HG03469 (cell line): ENCODE measurements around the gene CLBA1.

Source experiments
- ATAC-seq: cut with Tn5 transposase; IDR thresholded peaks from one replicate; pipeline ENCODE4 v1.9.1; 2021; ENCODE audit warnings: mild to moderate bottlenecking, moderate library complexity, moderate number of reproducible peaks; ENCODE audit not compliant: unreplicated experiment

Gene CLBA1

GRCh38 chr14:105005329-105005928, 19.8 kb downstream of the CLBA1 start:
- ATAC-seq: no peak

- ATAC-seq: no peak
Measured at GRCh38 chr14:105005929-105006830, 20.6 kb downstream of the CLBA1 start.

- no peak for ATAC-seq
Measured at GRCh38 chr14:105006831-105007592, 21.4 kb downstream of the CLBA1 start.

DNA sequence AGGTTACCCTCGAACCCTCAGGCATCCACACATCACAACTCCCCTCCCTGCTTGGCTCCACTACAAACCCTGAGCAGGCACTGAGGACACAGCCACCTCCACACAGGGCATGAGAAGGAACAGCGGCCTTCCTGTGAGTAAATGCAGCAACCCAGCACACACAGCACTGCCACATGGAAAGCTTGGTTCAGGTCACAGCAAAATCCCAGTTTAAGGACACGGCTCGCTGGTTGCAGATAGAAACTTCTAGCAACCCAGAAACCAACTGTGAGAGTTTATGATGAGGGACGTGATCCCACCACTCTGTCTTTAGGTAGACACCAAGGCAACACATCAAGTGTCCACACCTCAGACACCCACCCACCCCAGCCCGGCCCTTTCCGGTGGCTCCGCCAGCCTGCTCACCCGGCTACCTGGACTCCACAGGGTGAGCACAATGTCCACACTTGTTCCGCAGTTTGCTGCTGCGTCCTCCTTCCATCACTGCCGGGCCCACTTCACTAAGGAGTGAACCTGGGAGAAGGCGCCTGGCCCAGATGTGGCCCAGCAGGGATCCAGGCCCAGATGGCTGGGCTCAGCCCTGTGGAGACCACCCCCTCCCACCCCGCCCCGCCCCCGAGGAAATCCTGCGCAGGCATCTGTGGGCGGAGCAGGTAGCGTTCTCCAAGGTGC, 22.1 kb downstream of the CLBA1 start:
- no peak for ATAC-seq

DNA sequence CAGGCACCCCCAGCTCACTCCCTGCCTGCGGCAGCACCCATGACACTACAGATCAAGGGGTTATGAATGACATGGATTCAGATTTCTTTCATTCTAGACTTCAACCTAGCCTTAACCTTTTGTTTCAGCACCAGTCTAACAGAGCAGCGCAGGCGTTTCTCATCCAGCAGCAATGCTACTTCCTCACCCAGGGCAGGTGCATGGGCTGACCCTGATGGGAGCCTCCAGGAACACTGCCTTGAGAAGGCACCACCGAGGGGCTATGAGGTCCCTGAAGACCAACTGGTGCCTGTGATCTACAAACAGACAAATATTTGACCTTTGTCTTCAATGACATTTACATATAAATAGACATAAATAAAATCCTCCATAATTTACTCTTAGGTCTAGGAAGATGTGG, 24.5 kb downstream of the CLBA1 start:
- ATAC-seq: no peak

- no peak for ATAC-seq
Measured at GRCh38 chr14:105010891-105011291, 25.3 kb downstream of the CLBA1 start.

GRCh38 chr14:105011312-105011990, 25.9 kb downstream of the CLBA1 start:
- ATAC-seq: no peak

DNA sequence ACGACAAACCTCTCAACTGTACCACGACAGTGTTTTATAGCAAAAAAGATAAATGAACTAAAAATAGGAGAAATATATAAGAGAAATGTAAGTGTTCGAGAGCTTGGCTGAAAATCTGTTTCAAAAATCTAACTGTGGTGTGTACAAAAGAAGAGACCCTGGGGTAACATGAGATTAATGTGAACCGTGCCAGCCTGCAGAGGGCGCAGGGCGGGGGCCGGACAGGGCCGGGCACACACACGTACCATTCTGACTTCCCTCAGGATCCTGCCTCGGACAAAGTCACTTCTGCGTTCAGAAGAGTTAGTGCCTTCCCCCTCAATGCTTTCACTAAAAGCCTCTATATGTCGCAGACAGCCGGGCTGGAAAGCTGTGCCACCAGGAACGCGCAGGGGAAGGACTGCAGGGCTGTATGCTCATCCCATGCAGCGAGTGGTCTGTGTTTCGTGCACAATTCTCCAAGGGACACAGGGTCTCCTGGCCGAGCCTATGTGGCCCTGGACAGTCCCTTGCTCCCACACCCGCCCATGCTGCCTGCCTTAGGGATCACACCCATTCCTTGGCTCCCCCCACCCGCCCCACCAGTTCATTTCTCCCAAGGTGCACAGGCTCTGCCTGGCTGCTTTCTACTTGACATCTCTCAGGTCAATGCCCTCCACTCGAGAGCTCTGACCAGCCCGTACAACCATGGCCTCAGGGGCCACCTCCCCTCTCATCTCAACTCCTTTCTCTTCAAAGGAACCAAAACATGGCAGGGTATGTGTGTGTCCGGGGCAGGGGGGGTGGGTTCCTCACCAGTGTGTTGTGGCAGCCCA, 26.8 kb downstream of the CLBA1 start:
- ATAC-seq: no peak

DNA sequence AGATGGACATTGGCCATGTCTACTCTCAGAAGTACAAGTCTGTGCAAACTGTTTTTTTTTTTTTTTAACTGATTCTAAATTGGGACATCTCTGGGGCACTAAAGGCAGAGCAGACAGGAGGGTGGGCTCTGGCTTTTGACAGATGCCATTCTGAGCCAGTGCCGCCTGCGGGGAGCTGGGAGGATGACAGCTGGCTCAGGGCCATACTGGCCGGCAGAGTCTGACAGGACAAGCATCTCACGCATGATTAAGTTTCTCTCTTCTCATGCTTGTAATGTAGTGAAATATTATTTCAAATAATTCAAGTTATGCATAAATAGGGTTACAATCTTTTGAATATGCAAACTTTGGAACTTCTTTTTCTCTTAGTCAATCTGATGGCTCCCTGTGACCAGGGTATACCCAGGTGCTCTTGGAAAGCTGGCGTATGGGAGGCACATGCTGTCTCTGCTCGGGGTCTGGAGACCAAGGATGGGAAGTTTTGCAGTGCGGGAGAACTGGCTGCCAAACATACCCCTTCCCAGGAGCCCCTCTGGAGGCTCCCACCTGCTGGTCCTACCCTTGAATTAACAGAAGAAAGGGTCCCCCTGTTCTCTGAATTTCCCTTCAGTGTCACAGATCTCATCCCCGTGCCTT, 27.7 kb downstream of the CLBA1 start:
- no peak for ATAC-seq

GRCh38 chr14:105014032-105014431, 28.4 kb downstream of the CLBA1 start:
- ATAC-seq: no peak

DNA sequence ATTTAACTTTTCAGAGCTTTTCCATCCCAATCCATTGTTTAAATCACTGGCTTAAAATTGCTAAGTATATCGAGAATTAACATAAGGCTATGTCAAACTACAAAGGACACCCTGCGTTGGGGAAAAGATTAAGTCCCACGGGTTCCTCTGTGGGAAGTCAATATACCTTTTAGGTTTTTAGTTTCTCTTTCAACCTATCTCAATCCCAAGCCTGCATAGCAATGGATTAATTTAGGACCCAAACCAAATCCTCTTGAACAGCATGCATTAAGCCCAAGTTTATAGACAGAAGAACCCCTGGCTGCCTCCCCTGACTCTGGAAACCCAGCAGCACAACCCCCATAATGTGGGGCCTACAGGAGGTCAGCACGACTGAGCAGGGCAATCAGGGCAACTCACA, 29.0 kb downstream of the CLBA1 start:
- ATAC-seq: no peak

DNA sequence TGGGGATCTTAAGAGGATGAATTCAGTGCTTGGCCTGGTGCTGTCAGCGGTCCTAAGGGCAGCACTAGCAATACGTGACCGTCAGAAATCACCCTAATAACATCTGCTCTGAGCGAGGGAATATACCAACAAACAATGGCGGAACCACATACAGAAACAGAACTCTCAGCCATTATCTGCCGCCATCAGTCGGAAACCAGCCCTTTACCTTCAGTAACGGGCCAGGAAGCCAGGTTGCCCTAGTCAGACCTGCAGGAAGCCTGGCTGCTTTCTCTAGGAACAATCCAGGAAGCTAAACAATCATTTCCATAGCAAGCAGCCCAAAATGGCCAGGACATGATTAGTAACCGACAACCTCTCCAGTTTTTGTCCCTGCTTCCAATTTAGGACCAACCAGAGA, 29.7 kb downstream of the CLBA1 start:
- no peak for ATAC-seq

DNA sequence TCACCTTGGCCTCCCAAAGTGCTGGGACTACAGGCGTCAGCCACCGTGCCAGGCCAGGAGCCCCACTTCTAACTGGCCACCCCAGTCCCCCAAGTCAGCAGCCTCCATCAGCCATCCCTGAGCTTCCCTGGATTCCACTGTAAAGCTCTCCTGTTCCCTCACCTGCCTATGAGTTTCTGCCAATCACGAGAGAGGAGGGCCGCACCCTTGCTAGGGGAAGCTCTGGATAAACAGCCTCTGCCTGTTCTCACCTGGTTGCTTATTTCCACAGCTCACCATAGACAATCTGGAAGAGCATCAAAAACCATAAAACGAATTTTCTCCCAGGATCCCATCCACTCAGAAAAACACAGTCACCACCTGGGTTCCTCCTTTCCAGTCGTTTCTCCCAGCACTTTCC, 30.3 kb downstream of the CLBA1 start:
- ATAC-seq: no peak

DNA sequence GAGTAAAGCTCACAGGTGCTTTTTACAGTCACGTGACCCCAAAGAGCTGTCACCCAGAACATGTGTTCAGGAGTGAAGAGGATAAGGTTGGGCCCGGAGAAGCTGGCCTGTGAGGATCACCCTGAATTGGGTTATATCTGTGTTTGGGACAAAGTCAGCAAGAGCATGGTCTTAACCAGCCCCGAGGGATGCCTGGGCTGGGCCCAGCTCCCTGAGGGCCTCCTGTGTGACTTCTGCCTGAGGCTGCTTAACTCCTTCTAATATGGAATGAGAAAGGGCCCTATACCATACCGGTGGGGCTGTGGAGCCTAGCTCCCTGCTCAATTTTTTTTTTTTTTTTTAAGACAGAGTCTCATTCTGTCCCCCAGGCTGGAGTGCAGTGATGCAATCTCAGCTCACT, 32.8 kb downstream of the CLBA1 start:
- ATAC-seq: no peak

DNA sequence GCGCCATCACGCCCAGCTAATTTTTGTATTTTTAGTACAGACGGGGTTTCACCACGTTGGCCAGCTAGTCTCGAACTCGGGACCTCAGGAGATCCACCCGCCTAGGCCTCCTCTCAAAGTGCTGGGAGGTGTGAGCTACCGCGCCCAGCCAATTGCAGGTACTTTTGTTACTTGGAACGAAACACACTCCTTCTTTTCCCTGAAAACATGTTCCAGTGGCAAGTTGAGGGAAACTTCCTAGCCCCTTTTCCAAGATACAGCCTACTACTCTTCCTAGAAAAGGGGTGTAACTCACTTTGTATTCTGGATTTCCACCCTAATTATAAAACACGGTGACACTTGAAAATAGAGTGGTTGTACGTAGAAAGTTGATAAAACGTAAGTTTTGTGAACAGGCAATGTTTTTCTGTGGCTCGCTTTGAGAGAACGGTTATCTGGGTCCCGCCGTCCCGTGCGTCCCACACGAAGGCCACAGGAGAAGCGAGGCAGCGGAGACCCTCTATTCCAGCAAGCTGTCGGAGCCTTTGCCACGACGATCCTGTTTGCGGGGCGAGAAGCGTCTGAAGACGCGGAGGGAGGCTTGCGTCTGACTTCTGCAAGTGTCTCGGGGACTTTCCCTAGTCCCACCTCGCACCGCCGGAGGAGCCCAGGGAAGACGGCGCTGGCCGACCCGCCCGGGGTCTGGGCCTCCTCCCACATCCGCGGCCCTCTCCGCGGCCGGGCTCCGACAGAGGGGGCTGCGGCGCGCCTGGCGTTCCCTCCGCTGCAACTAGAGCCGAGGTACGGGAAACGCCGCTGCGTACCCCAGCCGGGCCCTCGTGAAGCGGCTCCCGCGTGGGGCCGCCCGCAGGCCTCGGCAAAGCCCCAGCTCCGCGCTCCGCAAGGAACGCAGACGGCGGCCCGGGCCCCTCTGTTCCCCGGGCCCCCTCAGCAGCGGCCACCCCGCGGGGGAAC, 34.5 kb downstream of the CLBA1 start:
- ATAC-seq: peak; percentile 3

- ATAC-seq: peak; percentile 51
Measured at GRCh38 chr14:105020815-105021655, 35.4 kb downstream of the CLBA1 start, which contains the start of gene CDCA4. TSS of gene CDCA4 (minus strand) at chr14:105021083. CDS start at chr14:105011929, 9,154 bp downstream.

DNA sequence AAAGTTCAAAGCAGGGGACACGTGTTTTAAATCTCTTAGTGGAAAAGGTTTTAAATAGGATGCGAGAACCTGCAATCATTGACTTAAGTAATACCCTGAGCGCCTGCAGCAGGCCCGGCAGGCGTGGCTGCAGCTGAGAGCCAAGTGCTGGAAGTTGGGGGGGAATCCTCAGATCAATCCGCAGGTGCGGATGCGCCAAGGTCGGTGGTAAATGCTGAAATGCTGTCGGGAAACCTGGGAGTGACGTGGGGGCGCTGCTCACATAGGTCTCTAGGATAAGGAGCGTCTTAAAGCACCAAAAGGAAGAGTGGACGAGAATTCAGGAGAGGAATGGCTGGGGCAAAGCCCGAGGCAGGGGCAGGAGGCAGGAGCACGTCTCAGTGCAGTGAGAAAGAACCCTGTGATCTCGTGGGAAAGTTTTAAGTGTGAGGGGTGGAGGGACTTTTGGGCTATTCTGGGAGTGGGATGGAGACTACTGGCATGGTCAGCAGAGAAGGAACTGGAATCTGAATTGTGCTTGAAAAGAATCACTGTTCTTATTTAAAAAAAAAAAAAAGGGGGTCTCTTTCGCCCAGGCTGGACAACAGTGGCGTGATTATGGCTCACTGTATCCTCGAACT, 36.2 kb downstream of the CLBA1 start:
- ATAC-seq: no peak
